Measurements from ENCODE around the gene KIF5A.

DNA sequence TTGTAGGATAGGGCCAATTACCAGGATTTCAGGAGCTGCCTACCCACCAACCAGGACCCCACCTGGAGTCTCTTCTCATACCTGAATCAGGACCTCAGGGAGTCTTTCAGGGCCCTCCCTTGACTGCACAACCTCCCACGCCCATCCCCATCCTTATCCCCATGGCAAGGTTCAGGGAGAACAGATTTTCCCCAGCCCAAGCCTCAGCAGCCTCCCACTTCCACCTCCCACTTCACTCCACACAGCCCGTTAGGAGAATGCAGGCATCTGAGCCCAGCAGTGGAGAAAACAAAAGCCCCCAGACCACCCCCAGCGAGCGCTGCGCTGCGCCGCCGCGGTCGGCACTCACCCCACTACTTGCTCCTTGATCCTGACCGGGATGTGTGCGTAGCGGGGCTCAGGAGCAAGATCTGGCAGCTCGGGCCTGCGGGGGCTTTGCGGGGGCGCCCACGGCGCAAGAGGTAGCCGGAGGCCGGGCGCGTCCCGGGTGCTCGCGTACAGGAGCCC is 81.8 kb downstream of the KIF5A start:
- TF ChIP-seq, protein P1, sequence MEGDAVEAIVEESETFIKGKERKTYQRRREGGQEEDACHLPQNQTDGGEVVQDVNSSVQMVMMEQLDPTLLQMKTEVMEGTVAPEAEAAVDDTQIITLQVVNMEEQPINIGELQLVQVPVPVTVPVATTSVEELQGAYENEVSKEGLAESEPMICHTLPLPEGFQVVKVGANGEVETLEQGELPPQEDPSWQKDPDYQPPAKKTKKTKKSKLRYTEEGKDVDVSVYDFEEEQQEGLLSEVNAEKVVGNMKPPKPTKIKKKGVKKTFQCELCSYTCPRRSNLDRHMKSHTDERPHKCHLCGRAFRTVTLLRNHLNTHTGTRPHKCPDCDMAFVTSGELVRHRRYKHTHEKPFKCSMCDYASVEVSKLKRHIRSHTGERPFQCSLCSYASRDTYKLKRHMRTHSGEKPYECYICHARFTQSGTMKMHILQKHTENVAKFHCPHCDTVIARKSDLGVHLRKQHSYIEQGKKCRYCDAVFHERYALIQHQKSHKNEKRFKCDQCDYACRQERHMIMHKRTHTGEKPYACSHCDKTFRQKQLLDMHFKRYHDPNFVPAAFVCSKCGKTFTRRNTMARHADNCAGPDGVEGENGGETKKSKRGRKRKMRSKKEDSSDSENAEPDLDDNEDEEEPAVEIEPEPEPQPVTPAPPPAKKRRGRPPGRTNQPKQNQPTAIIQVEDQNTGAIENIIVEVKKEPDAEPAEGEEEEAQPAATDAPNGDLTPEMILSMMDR (IDR thresholded peaks at IDR 0.05), result no peak
- TF ChIP-seq EZH2phosphoT487 (IDR thresholded peaks at IDR 0.05) (peak; percentile 88), EZH2 (IDR thresholded peaks at IDR 0.05) (peak; percentile 84)

Measured in neural progenitor cell (in vitro differentiated cells).